HG03097 (cell line): Measurements from ENCODE around the gene CHD9.
"Not testable (repeated sequence)": the region's sequence is repeated elsewhere in the genome, so short reads cannot be mapped to it uniquely, and the experiment has no call there.

Source experiments
- ATAC-seq: cut with Tn5 transposase; IDR thresholded peaks from one replicate; pipeline ENCODE4 v1.9.1; 2021; ENCODE audit not compliant: unreplicated experiment, low FRiP score

Gene CHD9

GRCh38 chr16:53069772-53070171, 15.0 kb downstream of the CHD9 start:
- ATAC-seq, result no peak

- peak; percentile 55 for ATAC-seq
These were observed 17.0 kb downstream of the CHD9 start for GRCh38 chr16:53071748-53072301.

GRCh38 chr16:53073022-53073421, 18.2 kb downstream of the CHD9 start:
- ATAC-seq, result no peak

GRCh38 chr16:53074296-53074695, 19.5 kb downstream of the CHD9 start:
- not testable (repeated sequence) for ATAC-seq

GRCh38 chr16:53075461-53075860, 20.7 kb downstream of the CHD9 start:
- not testable (repeated sequence) for ATAC-seq

- no peak for ATAC-seq
These were observed 23.5 kb downstream of the CHD9 start for GRCh38 chr16:53078247-53078646.

- no peak for ATAC-seq
These were observed 24.1 kb downstream of the CHD9 start for GRCh38 chr16:53078765-53079485.

GRCh38 chr16:53080345-53081031, 25.7 kb downstream of the CHD9 start:
- no peak for ATAC-seq

- no peak for ATAC-seq
These were observed 26.2 kb downstream of the CHD9 start for GRCh38 chr16:53081032-53081424.

- no peak for ATAC-seq
These were observed 27.1 kb downstream of the CHD9 start for GRCh38 chr16:53081686-53082407.

- no peak for ATAC-seq
These were observed 27.7 kb downstream of the CHD9 start for GRCh38 chr16:53082509-53082908.

- no peak for ATAC-seq
These were observed 28.3 kb downstream of the CHD9 start for GRCh38 chr16:53083119-53083518.

GRCh38 chr16:53084141-53084541, 29.4 kb downstream of the CHD9 start:
- ATAC-seq, result no peak

- ATAC-seq, result no peak
These were observed 30.0 kb downstream of the CHD9 start for GRCh38 chr16:53084746-53085334.

GRCh38 chr16:53085369-53085843, 30.6 kb downstream of the CHD9 start:
- ATAC-seq, result no peak

GRCh38 chr16:53085931-53086421, 31.2 kb downstream of the CHD9 start:
- no peak for ATAC-seq

- ATAC-seq, result no peak
These were observed 32.3 kb downstream of the CHD9 start for GRCh38 chr16:53087101-53087500.

- no peak for ATAC-seq
These were observed 34.9 kb downstream of the CHD9 start for GRCh38 chr16:53089434-53090285.

- no peak for ATAC-seq
These were observed 35.4 kb downstream of the CHD9 start for GRCh38 chr16:53090286-53090590.
